Spleen (tissue), 7 donors: ENCODE results near the gene RTL1.

ENCODE experiments used
- CTCF ChIP-seq, 11 experiments: fragments of 200-600 bp in 7 of 11; fragments of 450-650 bp in 4 of 11; sonication (generic) in 4 of 11; IDR thresholded peaks in 8 of 11; conservative IDR thresholded peaks in 3 of 11; 1 replicate in 7 of 11; 2 replicates in 4 of 11; pipeline versions ENCODE4 v1.4.0 to v1.8.0; 2016 to 2021; ENCODE audit warnings: antibody characterized with exemption in 11 of 11, inconsistent platforms in 4 of 11, mild to moderate bottlenecking in 1 of 11
- POLR2AphosphoS5 ChIP-seq, 3 donors: sonication (generic); formaldehyde crosslinking; IDR thresholded peaks; one replicate each; pipeline ENCODE4 v1.5.1; 2017; ENCODE audit warnings: antibody characterized with exemption in 3 of 3
- donor health status: DM: no; HTN: no; CAD: no; lungs with moderate emphysema.
- donor health status: DM: no; HTN: no; CAD: no.
- donor health status: DM: no; HTN: no; CAD: no.

GRCh38 chr14:100856056-100856950 lies 47.2 kb downstream of the RTL1 start:
- no peak for TF ChIP-seq CTCF (IDR thresholded peaks at IDR 0.05 in 8 of 11, conservative IDR thresholded peaks at IDR 0.05 in 3 of 11)
- TF ChIP-seq POLR2AphosphoS5 (IDR thresholded peaks at IDR 0.05) = no peak
